Esophagus mucosa (tissue), 1 donor: ENCODE results near the gene ZNF75A. TPM values are rescaled to one million over a fixed set of nuclear protein-coding genes. Genes with fewer than 3 reads are reported as not detected.

Experiments
- total RNA-seq: library from RNA; stranded (reverse); gene quantifications from one replicate; pipeline ENCODE4 v1.2.4, GENCODE V29; 2023
- donor health status: DM: yes; HTN: yes; CAD: no.

Gene ZNF75A
- total RNA-seq, 1 donor from 2014 or later: 10.4 TPM

Other genes starting within 250 kb of the ZNF75A start
- gene IL32, start 239.9 kb upstream of the ZNF75A start, total RNA-seq: 3.7 TPM
- gene ZSCAN10, start 206.2 kb upstream of the ZNF75A start, total RNA-seq: not detected
- gene ZNF205, start 192.9 kb upstream of the ZNF75A start, total RNA-seq: 5.6 TPM
- gene ZNF213, start 170.5 kb upstream of the ZNF75A start, total RNA-seq: 9.7 TPM
- gene OR1F1, start 117.3 kb upstream of the ZNF75A start, total RNA-seq: not detected
- gene ZNF200, start 70.3 kb upstream of the ZNF75A start, total RNA-seq: 4.1 TPM
- gene MEFV, start 48.9 kb upstream of the ZNF75A start, total RNA-seq: 0.52 TPM
- gene ZNF263, start 22.0 kb upstream of the ZNF75A start, total RNA-seq: 9.3 TPM
- 1.1 TPM for gene TIGD7, start 67 bp upstream of the ZNF75A start, total RNA-seq
- gene OR2C1, start 50.4 kb downstream of the ZNF75A start, total RNA-seq: not detected
- 5.8 TPM for gene ZSCAN32, start 95.5 kb downstream of the ZNF75A start, total RNA-seq
- gene ZNF174, start 95.7 kb downstream of the ZNF75A start, total RNA-seq: 4.0 TPM
- gene ZNF597, start 138.0 kb downstream of the ZNF75A start, total RNA-seq: 1.00 TPM
- gene NAA60, start 138.2 kb downstream of the ZNF75A start, total RNA-seq: 24.5 TPM
- gene C16orf90, start 190.0 kb downstream of the ZNF75A start, total RNA-seq: not detected
- 8.0 TPM for gene CLUAP1, start 195.5 kb downstream of the ZNF75A start, total RNA-seq